GM12891 (cell line): Measurements from ENCODE around the gene ZFAND3.

Experiments used
- PAX5 ChIP-seq: IDR thresholded peaks from 2 replicates; pipeline ENCODE4 v1.6.1; 2011; ENCODE audit warnings: low read length, moderate library complexity, mild to moderate bottlenecking; ENCODE audit not compliant: insufficient read depth, severe bottlenecking
- POLR2A ChIP-seq: IDR thresholded peaks from 2 replicates; pipeline ENCODE4 v1.6.1; 2011; ENCODE audit warnings: low read depth, low read length, control low read depth
- POLR2AphosphoS5 ChIP-seq: IDR thresholded peaks from 2 replicates; pipeline ENCODE4 v1.6.1; 2011; ENCODE audit warnings: low read depth, low read length, control low read depth
- SPI1 ChIP-seq: IDR thresholded peaks from 2 replicates; pipeline ENCODE4 v1.6.1; 2011; ENCODE audit warnings: low read depth, low read length, control low read depth
- TAF1 ChIP-seq: IDR thresholded peaks from 2 replicates; pipeline ENCODE4 v1.6.1; 2011; ENCODE audit warnings: low read depth, low read length, control low read depth

GRCh38 chr6:38027685-38028373 lies 208.3 kb downstream of the ZFAND3 start:
- TF ChIP-seq POLR2AphosphoS5 (no peak), TAF1 (no peak), POLR2A (no peak), SPI1 (no peak; the same call in 1 of the 2 replicates), PAX5 (no peak)
